Caco-2 (cell line): Measurements from ENCODE around the gene ING4. TPM values are rescaled to one million over a fixed set of nuclear protein-coding genes. Genes with fewer than 3 reads are reported as not detected.

Experiments used
- BruUV-seq: library from RNA; stranded (reverse); fragments of 400-500 nt; replicated peaks from 2 replicates; lab custom pipeline; 2021; lab: Mats Ljungman, UMichigan
- CTCF ChIA-PET: fragments of 300-600 bp; sonication (Branson Sonifier 250); formaldehyde crosslinking; loops from one replicate; lab custom pipeline; 2022; ENCODE audit warnings: antibody characterized with exemption; lab: Charles Lee
- POLR2A ChIA-PET: fragments of 300-600 bp; sonication (Branson Sonifier 250); formaldehyde crosslinking; loops from one replicate; lab custom pipeline; 2022; ENCODE audit warnings: antibody characterized with exemption; lab: Charles Lee
- DNase-seq, 2 experiments: peaks; one replicate each; pipeline versions ENCODE4 v3.0.0 to v3.0.0-alpha.2; 2020 to 2022
- H3K27me3 ChIP-seq: replicated peaks from 2 replicates; pipeline ENCODE4 v1.6.0; 2011; ENCODE audit warnings: low read length; ENCODE audit not compliant: control insufficient read depth, insufficient read depth
- H3K36me3 ChIP-seq: 2 replicates; pipeline ENCODE4 v1.5.1; 2011; ENCODE audit warnings: low read length; ENCODE audit not compliant: control insufficient read depth, insufficient read depth
- H3K4me1 ChIP-seq: fragments of 250-450 bp; sonication (Bioruptor Pico); 2 replicates; pipeline ENCODE4 v1.5.1; 2020; ENCODE audit warnings: mild to moderate bottlenecking
- H3K4me3 ChIP-seq: 2 replicates; pipeline ENCODE4 v1.5.1; 2011; ENCODE audit warnings: low read depth, mild to moderate bottlenecking, control low read depth, low read length
- H3K9me3 ChIP-seq: fragments of 250-450 bp; sonication (Bioruptor Pico); 2 replicates; pipeline ENCODE4 v1.5.1; 2020; ENCODE audit warnings: mild to moderate bottlenecking, moderate library complexity
- H3K27ac Mint-ChIP-seq: one replicate; pipeline ENCODE4 v1.8.0; 2022; ENCODE audit warnings: mixed read lengths; ENCODE audit not compliant: unreplicated experiment
- H3K27me3 Mint-ChIP-seq: one replicate; pipeline ENCODE4 v1.8.0; 2022; ENCODE audit warnings: mixed read lengths; ENCODE audit not compliant: insufficient read depth, unreplicated experiment
- H3K36me3 Mint-ChIP-seq: one replicate; pipeline ENCODE4 v1.8.0; 2022; ENCODE audit warnings: mild to moderate bottlenecking, mixed read lengths; ENCODE audit not compliant: insufficient read depth, unreplicated experiment
- H3K4me1 Mint-ChIP-seq: one replicate; pipeline ENCODE4 v1.8.0; 2022; ENCODE audit warnings: low read depth, mixed read lengths; ENCODE audit not compliant: unreplicated experiment
- H3K4me3 Mint-ChIP-seq: one replicate; pipeline ENCODE4 v1.8.0; 2022; ENCODE audit warnings: mild to moderate bottlenecking, moderate library complexity, mixed read lengths; ENCODE audit not compliant: unreplicated experiment
- H3K9me3 Mint-ChIP-seq: one replicate; pipeline ENCODE4 v1.8.0; 2022; ENCODE audit warnings: mixed read lengths; ENCODE audit not compliant: unreplicated experiment
- CTCF ChIP-seq, 2 experiments: fragments of 200-600 bp in 1 of 2; IDR thresholded peaks; 1 replicate in 1 of 2; 2 replicates in 1 of 2; pipeline versions ENCODE4 v1.5.1 to v1.8.0; 2011 to 2022; ENCODE audit warnings: antibody characterized with exemption in 1 of 2, control low read depth in 1 of 2, inconsistent platforms in 1 of 2, low read depth in 1 of 2, low read length in 1 of 2, mild to moderate bottlenecking in 1 of 2, moderate library complexity in 1 of 2; ENCODE audit not compliant: insufficient read depth in 1 of 2, severe bottlenecking in 1 of 2, unreplicated experiment in 1 of 2
- intact Hi-C: fragments of 100-400 bp; cut with micrococcal nuclease; formaldehyde crosslinking; loops from one replicate; pipeline ENCODE4 v1.10.0; 2022; ENCODE audit not compliant: unreplicated experiment
- total RNA-seq: library from RNA; stranded (reverse); gene quantifications from 2 replicates; pipeline ENCODE4 v1.2.3, GENCODE V29; 2022

Gene ING4
- total RNA-seq, 1 experiment from 2014 or later = 32.8 TPM

GRCh38 chr12:6693832-6694355 lies 31.0 kb upstream of the ING4 start:
- Histone ChIP-seq H3K4me3 (no peak overlapping the region), H3K4me1 (no peaks in the 10 kb centered on the region), H3K9me3 (no peaks in the 10 kb centered on the region), H3K36me3 (no peaks in the 10 kb centered on the region), H3K27me3 (no peaks in the 10 kb centered on the region)
- H3K4me3 Mint-ChIP-seq = no peak overlapping the region
- peaks cover 28% of the 10 kb centered on the region for H3K27me3 Mint-ChIP-seq
- peaks cover under 1% of the 10 kb centered on the region for H3K36me3 Mint-ChIP-seq
- ChIA-PET CTCF (interaction anchor here (0.5 kb wide), 1 partner anchor 66 kb away, joined by 3 read pairs; no protein-coding TSS in a partner anchor), POLR2A (no interaction called here)
- no peaks in the 10 kb centered on the region for H3K9me3 Mint-ChIP-seq
- no peak for TF ChIP-seq CTCF (IDR thresholded peaks at IDR 0.05; ENCODE audit: insufficient read depth in 1 of 2, low read depth in 1 of 2, low read length in 1 of 2, severe bottlenecking in 1 of 2, unreplicated experiment in 1 of 2)
- no peak overlapping the region for H3K27ac Mint-ChIP-seq
- BruUV-seq = no TSS peak
- intact Hi-C loops = no loop called here
- no peak for DNase-seq
- H3K4me1 Mint-ChIP-seq = peaks cover 4% of the 10 kb centered on the region

GRCh38 chr12:6692888-6693287 lies 30.0 kb upstream of the ING4 start:
- no peak overlapping the region for H3K27ac Mint-ChIP-seq

GRCh38 chr12:6691473-6691872 lies 28.6 kb upstream of the ING4 start:
- Histone ChIP-seq H3K9me3 (no peaks in the 10 kb centered on the region), H3K36me3 (no peaks in the 10 kb centered on the region), H3K4me3 (no peak overlapping the region), H3K4me1 (peaks cover 7% of the 10 kb centered on the region; the same call in 1 of the 2 replicates), H3K27me3 (no peaks in the 10 kb centered on the region)
- Mint-ChIP-seq H3K9me3 (no peaks in the 10 kb centered on the region), H3K4me1 (peaks cover 23% of the 10 kb centered on the region), H3K4me3 (no peak overlapping the region), H3K27ac (no peak overlapping the region), H3K36me3 (peaks cover 21% of the 10 kb centered on the region), H3K27me3 (peaks cover 13% of the 10 kb centered on the region)
- POLR2A ChIA-PET = interaction anchor here (0.7 kb wide), 1 partner anchor 22 kb away, joined by 3 read pairs; no protein-coding TSS in a partner anchor
- CTCF ChIA-PET = interaction anchor here (0.7 kb wide), 1 partner anchor 659 kb away, joined by 4 read pairs; no protein-coding TSS in a partner anchor
- BruUV-seq = no TSS peak
- TF ChIP-seq CTCF (IDR thresholded peaks at IDR 0.05; ENCODE audit: insufficient read depth in 1 of 2, low read depth in 1 of 2, low read length in 1 of 2, severe bottlenecking in 1 of 2, unreplicated experiment in 1 of 2) = no peak
- DNase-seq = no peak
- intact Hi-C loops = no loop called here

More at GRCh38 chr12:6692888-6693287, 30.0 kb upstream of the ING4 start:
- no peak for TF ChIP-seq CTCF (IDR thresholded peaks at IDR 0.05; ENCODE audit: insufficient read depth in 1 of 2, low read depth in 1 of 2, low read length in 1 of 2, severe bottlenecking in 1 of 2, unreplicated experiment in 1 of 2)
- Histone ChIP-seq H3K36me3 (no peaks in the 10 kb centered on the region), H3K4me3 (no peak overlapping the region), H3K9me3 (no peaks in the 10 kb centered on the region), H3K27me3 (no peaks in the 10 kb centered on the region), H3K4me1 (peaks cover 3% of the 10 kb centered on the region; the same call in 1 of the 2 replicates)
- no peak overlapping the region for H3K4me3 Mint-ChIP-seq
- H3K9me3 Mint-ChIP-seq = no peaks in the 10 kb centered on the region
- no peak for DNase-seq
- peaks cover 9% of the 10 kb centered on the region for H3K36me3 Mint-ChIP-seq
- intact Hi-C loops = no loop called here
- BruUV-seq = no TSS peak
- H3K4me1 Mint-ChIP-seq = peaks cover 9% of the 10 kb centered on the region
- peaks cover 20% of the 10 kb centered on the region for H3K27me3 Mint-ChIP-seq
- ChIA-PET CTCF (interaction anchor here (0.7 kb wide), 1 partner anchor 235 kb away, joined by 3 read pairs; no protein-coding TSS in a partner anchor), POLR2A (interaction anchor here (0.6 kb wide), 1 partner anchor 75 kb away, joined by 7 read pairs; no protein-coding TSS in a partner anchor)
